ACHN (cell line): ENCODE data around the gene LTA.
"Not testable (repeated sequence)": the region's sequence is repeated elsewhere in the genome, so short reads cannot be mapped to it uniquely, and the experiment has no call there.

Source experiments
- DNase-seq: peaks from one replicate; pipeline ENCODE4 v3.0.0-alpha.2; 2015
- in situ Hi-C: cut with HindIII; loops from 2 replicates; pipeline ENCODE4 v1.10.0; 2017; ENCODE audit warnings: low sequenced_read_pairs, low pct_ligation_motif_present, low pct_unique_long_range_greater_than_20kb

The LTA gene

DNA sequence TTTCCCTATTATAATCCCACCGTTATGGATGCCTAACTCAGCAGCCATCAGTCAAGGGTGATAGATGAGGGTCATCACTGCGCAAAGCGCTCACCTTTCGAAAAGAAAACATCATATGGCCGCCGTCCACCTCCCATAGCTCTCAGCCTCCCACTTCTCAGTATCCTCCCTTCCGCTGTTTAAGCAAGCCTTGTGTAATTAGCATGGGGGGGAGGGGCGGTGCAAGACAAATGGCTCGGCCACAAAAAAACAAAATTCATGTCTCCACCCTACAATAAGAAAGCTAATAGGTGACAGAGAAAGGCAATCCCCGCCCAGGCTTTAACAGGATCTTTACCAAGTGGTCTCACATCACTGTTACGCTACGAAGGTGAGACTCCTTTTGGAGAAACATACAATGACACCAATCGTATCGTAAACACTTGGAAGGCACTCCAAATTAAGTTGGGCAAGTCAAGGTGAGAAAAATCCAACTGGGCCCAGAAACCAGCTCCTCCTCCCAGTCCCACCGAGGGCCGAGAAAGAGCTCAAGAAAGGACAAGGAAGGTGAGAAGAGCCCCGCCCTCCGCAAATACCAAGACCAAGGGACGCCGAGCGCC is 30.9 kb upstream of the LTA start:
- DNase-seq: peak; percentile 31
- in situ Hi-C loops: no loop called here

DNA sequence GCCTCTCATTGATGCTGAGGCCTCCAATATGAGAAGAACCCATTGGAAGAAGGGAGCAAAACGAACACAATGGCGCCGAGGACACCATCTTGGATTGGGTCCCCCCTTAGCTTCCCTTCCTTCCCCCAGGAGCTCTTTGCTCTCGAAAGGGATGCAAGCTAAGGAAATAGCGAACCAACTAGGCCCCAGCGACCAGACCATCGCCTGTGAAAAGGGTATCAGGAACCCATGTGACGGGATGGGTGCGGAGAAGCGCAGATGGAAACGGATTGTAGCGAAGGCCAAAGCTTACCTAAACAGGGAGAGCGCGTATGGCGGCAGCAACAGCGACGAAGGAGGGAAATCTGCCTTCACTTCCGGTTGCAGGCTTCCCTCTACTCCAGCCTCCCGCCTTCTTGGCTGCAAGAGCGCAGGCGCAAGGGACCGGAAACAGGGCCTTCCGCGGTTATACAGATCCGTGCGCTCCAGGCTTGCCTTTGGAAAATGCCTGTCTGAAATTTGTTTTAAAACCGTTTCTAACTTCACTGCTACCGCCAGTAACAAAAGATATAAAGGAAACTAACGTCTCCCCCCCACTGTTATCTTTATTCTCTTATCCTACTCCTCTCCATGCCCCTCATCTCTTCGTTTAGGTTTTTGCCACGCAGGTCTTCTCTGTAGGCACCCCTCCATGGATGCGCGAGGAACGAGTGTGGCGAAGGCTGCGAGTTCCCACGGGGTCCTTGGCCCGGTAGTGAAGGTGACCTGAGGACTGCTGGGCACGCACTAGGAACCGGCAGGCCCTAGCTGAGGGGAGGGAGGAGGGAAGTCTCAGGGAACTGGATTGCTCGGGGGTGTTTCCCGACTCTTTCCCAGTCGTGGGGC is 30.2 kb upstream of the LTA start, which contains the start of gene DDX39B:
Gene DDX39B (minus strand): TSS at position 346 of the 864 bp plus-strand sequence. CDS start 1,471 bp downstream, outside the sequence.
- in situ Hi-C loops: no loop called here
- DNase-seq: peak; percentile 95

DNA sequence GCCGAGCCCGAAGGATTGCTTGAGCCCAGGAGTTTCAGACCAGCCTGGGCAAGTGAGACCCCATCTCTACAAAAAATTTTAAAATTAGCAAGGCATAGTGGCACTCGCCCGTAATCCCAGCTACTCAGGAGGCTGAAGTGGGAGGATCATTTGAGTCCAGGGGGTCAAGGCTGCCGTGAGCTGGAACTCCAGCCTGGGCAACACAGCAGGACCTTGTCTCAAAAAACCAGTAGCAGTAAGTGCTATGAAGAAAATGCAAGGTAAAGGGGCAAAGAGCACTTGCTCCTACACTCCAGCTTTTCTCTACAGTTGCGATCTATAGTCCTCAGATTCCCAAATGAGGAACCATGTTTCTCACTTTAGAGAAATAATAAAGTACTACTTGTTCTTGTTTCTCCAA is 28.4 kb upstream of the LTA start:
- no peak for DNase-seq
- in situ Hi-C loops: no loop called here

- in situ Hi-C loops: no loop called here
- DNase-seq: no peak
These were observed 27.4 kb upstream of the LTA start for GRCh38 chr6:31544676-31545075.

GRCh38 chr6:31545291-31545690 is 26.8 kb upstream of the LTA start:
- no peak for DNase-seq
- in situ Hi-C loops: no loop called here

DNA sequence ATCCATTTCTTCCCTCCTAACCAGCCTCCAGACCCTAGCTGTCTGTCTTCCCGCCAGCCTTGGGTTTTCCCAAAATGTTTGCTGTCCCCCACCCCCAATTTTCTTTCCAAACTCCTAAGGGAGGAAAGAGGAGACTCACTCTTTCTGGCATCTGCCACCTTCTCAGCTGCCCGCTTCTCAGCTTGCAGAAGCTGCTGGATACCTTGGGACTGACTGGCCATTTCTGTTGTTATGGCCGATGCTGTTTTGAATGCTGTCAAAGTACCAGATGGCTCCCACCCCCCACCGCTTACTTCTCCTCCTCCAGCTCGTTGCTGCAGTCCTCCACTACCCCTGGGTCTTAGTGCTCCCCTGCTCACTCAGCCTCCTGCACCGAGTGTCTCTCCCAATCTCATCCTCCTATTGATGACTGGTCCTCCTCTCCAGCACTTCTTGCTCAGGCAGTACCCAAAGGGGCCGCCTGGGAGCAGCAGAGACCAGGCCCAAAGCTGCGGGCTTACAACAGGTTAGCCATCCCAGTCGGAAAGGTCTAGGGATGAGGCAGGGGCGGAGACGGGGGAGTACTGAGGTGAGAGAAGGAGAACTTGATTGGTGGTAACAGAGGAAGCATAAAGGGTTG is 25.6 kb upstream of the LTA start, which contains the start of gene ATP6V1G2:
Gene ATP6V1G2 (minus strand): TSS at position 270 of the 619 bp plus-strand sequence. CDS start 49 bp downstream, at position 221.
- in situ Hi-C loops: no loop called here

GRCh38 chr6:31546958-31547726 is 24.9 kb upstream of the LTA start, which contains the start of gene NFKBIL1:
NFKBIL1 (plus strand) TSS chr6:31547608; CDS start chr6:31547695, 87 bp downstream.
- peak; percentile 95 for DNase-seq
- in situ Hi-C loops: no loop called here

More for the DNA sequence above, 25.6 kb upstream of the LTA start, which contains the start of gene ATP6V1G2:
- DNase-seq: peak; percentile 84

GRCh38 chr6:31547727-31548543 is 24.2 kb upstream of the LTA start:
- in situ Hi-C loops: no loop called here
- DNase-seq: no peak

DNA sequence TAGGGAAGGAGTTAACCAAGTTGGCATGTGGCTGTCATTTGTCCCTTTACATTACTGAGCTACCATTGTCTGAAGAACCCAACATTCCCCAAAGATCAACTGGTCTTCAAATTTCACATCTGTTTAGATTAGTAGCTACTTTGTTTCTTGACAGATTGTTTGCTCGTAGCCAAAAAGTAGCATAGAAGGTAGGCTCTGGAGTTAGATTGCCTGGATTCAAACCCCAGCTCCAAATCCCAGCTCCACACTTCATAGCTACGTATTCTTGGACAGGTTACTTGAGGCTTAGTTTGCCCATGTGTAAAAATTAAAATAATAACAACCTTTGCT is 23.6 kb upstream of the LTA start:
- no peak for DNase-seq
- in situ Hi-C loops: no loop called here

- in situ Hi-C loops: not testable (repeated sequence)
- peak; percentile 55 for DNase-seq
These were observed 20.7 kb upstream of the LTA start for GRCh38 chr6:31551371-31551770.

- in situ Hi-C loops: no loop called here
- DNase-seq: no peak
These were observed 15.8 kb upstream of the LTA start for GRCh38 chr6:31556307-31556706.

DNA sequence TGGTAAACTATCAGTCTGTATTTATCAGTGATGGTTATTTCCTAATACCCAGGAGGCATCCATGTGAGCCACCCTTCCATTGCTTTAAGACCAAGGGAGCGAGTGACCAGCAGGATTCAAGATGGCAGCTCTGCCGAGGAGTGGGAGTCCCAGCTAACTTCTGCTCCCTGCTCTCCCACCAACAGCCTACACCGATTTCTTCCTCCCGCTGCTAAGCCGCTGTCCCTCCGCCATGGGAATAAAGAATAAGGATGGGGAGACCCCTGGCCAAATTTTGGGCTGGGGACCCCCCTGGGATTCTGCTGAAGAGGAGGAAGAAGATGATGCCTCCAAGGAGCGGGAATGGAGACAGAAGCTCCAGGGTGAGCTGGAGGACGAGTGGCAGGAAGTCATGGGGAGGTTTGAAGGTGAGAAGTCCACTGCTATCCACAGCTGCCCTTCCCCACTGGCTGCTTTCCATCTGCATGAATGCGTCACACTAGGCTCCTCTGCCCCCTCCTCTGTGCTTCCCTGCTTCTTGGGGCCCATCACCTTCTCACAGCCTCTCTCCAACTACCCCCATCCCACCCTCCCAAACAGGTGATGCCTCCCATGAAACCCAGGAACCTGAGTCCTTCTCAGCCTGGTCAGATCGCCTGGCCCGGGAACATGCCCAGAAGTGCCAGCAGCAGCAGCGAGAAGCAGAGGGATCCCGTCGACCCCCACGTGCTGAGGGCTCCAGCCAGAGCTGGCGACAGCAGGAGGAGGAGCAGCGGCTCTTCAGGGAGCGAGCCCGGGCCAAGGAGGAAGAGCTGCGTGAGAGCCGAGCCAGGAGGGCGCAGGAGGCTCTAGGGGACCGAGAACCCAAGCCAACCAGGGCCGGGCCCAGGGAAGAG is 14.4 kb upstream of the LTA start:
- in situ Hi-C loops: no loop called here
- no peak for DNase-seq

DNA sequence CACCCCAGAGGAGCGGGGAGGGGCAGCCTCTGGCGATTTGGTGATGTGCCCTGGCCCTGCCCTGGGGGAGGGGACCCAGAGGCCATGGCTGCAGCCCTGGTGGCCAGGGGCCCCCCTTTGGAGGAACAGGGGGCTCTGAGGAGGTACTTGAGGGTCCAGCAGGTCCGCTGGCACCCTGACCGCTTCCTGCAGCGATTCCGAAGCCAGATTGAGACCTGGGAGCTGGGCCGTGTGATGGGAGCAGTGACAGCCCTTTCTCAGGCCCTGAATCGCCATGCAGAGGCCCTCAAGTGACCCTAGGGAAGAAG is 13.8 kb upstream of the LTA start:
- DNase-seq: no peak
- in situ Hi-C loops: no loop called here

DNA sequence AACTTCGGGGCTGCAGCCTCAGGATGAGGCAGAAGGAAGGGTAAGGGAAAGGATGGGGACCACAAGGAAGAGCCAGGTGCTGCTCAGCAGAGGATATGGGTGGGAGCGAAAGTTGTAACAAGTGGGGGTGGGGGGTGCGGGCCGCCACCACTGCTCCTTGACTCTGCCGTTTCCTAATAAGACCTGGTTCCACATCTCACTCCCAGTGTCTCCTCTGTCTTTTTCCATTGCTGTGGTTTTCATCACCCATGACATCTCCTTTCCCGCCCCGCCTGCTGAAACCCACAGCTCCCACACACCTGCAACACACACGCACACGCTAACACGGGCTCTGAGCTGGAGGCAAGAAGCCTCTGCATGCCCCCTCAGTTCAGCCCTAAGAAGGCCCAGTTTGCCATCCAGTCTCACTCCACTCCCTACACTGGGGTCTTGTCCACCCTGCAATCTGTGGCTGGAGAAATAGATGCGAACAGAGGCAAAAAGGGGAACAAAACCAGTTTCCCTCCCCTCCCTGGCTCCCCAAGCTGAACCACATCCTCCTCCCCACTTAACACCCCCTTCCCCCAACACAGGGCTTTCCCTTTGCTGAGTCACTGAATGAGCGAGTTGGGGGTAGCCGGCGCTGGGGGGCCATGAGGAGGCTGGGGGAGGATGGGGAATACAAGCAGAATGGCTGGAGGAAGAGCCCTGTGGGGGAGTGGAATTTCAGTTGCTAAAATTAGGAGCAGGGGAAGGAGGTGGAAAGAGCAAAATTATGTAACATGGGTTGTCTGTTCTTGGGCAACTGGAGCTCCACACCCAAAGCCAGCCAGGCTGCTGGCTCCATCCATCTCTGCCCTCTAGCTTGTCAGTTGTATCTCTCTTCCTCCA is 13.2 kb upstream of the LTA start:
- in situ Hi-C loops: no loop called here
- DNase-seq: no peak

DNA sequence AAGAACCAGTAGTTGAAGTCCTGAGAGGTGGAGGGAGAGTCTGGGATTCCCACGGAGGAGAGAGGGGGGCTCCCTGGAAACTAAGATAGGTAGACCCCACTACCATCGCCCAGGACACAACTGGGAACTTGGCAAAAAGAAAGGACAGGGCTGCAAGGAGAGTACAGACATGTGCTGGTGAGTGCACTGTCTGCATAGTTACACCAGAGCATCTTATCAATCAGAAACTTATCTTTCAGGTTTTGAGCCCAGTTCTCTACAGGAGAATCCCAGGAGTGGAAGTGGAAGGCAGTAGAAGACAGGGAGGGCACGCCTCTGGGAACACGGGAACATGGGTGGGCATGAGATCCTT is 12.5 kb upstream of the LTA start:
- no peak for DNase-seq
- in situ Hi-C loops: no loop called here

- DNase-seq: peak; percentile 81
- in situ Hi-C loops: no loop called here
These were observed 12.0 kb upstream of the LTA start for GRCh38 chr6:31559958-31560696.
